Fibroblast of the aortic adventitia (primary cell): ENCODE data around the gene HAT1. TPM values are rescaled to one million over a fixed set of nuclear protein-coding genes. Genes with fewer than 3 reads are reported as not detected.

Source experiments
- DNase-seq: peaks from one replicate; pipeline ENCODE4 v3.0.0-alpha.2; 2010; ENCODE audit warnings: low read depth
- H3K4me3 ChIP-seq: 2 replicates; pipeline ENCODE4 v1.5.1; 2011; ENCODE audit warnings: low read depth, mild to moderate bottlenecking, control low read depth, low read length, moderate library complexity
- CTCF ChIP-seq: IDR thresholded peaks from 2 replicates; pipeline ENCODE4 v1.5.1; 2011; ENCODE audit warnings: mild to moderate bottlenecking, low read length, control low read depth, inconsistent platforms; ENCODE audit not compliant: insufficient read depth
- total RNA-seq: library from RNA; depleted of rRNA; stranded (reverse); fragments of >200 nt; gene quantifications from 2 replicates; pipeline ENCODE4 v1.2.3, GENCODE V29; 2012; ENCODE audit warnings: low replicate concordance

Gene HAT1, protein sequence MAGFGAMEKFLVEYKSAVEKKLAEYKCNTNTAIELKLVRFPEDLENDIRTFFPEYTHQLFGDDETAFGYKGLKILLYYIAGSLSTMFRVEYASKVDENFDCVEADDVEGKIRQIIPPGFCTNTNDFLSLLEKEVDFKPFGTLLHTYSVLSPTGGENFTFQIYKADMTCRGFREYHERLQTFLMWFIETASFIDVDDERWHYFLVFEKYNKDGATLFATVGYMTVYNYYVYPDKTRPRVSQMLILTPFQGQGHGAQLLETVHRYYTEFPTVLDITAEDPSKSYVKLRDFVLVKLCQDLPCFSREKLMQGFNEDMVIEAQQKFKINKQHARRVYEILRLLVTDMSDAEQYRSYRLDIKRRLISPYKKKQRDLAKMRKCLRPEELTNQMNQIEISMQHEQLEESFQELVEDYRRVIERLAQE
- 42.0 and 81.4 TPM in 2 replicates for total RNA-seq

DNA sequence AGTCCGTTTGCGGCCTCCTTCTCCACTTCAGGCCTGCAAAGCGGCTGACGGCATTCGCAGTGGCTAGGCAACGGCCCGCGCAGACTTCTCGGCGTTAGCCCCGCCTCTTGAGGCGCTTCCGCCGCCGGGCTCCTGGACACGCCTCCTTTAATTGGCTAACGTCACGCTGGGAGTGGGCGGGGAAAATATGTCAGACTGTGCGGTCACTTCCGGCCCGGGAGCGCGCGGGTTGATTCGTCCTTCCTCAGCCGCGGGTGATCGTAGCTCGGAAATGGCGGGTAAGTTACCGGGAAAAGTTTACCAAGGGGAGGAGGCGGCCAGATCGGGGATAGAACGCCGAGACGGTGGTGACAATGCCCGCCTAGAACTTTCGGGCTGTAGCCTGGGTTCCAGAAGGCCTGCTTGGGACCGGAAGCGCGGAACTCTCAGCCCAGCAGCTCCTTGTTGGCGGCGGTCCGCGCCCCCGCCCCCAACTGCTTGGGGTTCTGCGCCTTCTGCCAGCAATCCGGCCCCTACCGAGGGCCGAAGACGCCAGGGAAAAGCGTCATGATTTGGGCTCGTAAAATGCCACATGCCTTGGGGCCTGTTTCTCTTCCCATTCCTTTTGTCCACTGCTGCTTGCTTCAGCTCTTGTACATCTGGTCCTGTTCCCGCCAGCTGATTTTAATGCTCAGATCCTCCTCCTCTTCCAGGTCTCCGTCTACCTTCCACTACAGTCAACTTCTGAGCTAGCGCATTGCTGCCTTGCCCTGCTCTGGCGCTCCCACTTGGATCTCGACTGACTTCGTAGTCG lies at the start of gene HAT1:
HAT1 (plus strand) TSS at position 232 of the 793 bp plus-strand sequence; CDS start at position 272, 40 bp downstream.
- no peak for TF ChIP-seq CTCF
- DNase-seq = peak; percentile 97
- peak within 1 kb of the TSS; percentile 98 for H3K4me3 ChIP-seq

GRCh38 chr2:171874517-171874916 lies 47.7 kb upstream of the HAT1 start:
- TF ChIP-seq CTCF = no peak
- H3K4me3 ChIP-seq = no peak overlapping the region
- DNase-seq = no peak

- no peak for TF ChIP-seq CTCF
- H3K4me3 ChIP-seq = no peak overlapping the region
- DNase-seq = no peak
Observed at GRCh38 chr2:171874963-171875362, 47.3 kb upstream of the HAT1 start.

- DNase-seq = peak; percentile 90
- no peak for TF ChIP-seq CTCF
- H3K4me3 ChIP-seq = no peak overlapping the region
Observed at GRCh38 chr2:171878481-171878993, 43.7 kb upstream of the HAT1 start.

GRCh38 chr2:171879865-171880264 lies 42.4 kb upstream of the HAT1 start:
- H3K4me3 ChIP-seq = no peak overlapping the region
- DNase-seq = no peak
- TF ChIP-seq CTCF = no peak

GRCh38 chr2:171880774-171881173 lies 41.5 kb upstream of the HAT1 start:
- no peak overlapping the region for H3K4me3 ChIP-seq
- DNase-seq = no peak
- no peak for TF ChIP-seq CTCF
